ENCODE measurements around the gene TMEM250. TPM values are rescaled to one million over a fixed set of nuclear protein-coding genes. Genes with fewer than 3 reads are reported as not detected.

TMEM250 gene
- polyA plus RNA-seq, 2 donors = 13.6 to 25.7 TPM

DNA sequence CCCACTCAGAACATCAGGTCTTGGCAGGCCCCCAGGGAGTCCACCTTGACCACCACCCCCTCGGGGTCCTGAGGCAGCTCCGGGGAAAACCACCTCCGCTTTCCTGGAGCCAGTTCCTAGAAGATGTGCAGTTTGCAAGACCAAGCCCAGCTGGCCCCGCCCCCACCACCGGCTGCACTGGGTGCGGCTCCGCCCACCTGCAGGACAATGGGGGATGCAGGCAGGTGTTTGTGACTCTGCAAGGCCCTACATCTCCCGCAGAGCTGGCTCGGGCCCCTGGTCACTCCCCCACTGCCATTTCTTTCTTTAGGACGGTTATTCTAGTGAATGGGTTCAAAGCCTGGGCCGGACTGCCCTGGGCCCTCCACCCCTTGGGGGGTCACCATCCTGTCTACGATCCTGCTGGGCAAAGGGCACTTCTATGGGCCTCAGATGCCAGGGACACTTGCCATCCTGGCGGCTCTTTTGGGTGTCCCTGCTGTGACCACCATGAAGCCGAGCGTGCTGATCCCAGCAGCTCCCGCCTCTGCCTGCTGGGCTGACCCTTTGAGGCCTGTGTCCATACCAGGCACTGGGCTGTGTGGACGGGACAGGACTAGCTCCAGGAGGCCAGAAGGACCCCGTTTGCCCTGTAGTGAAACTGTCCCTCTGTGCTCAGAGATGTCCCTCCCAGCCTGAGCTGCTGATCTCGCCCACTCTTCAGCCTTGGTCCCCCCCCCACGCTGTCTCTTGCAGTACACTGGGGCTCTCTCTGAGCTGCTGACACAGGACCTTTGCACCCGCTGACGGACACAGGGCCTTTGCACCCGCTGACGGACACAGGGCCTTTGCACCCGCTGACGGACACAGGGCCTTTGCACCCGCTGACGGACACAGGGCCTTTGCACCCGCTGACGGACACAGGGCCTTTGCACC, 17.7 kb downstream of the TMEM250 start:
- WGBS, 2 donors = 61 to 63% methylated on average over 26 of the region's 30 CpGs

DNA sequence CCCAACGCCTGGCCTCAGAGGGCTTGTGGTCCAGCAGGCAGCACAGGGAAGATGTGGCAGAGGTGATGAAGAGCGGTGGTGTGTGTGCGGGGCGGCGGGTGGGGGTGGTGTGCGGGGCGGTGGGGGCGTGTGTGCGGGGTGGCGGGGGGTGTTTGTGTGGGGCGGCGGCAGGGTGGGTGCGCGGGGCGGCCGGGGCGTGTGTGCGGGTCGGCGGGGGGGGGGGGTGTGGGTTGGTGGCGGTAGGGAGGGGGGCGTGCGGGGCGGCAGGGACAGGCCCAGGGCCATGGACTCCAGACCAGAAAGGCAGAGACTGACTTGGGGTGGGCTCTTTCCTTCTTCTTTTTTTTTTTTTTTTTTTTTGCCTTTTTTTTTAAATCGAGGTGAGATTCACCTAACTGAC, 19.1 kb downstream of the TMEM250 start:
- no peak overlapping the region for H3K27ac ChIP-seq (ENCODE audit: low read depth in 2 of 2, low read length in 1 of 2)
- 61 to 62% methylated on average over 10 to 25 of the region's 25 CpGs for WGBS, 2 donors

More for the DNA sequence above, 17.7 kb downstream of the TMEM250 start:
- no peak overlapping the region for H3K4me3 ChIP-seq (ENCODE audit: low read depth in 1 of 2, low read length in 2 of 2)
- H3K36me3 ChIP-seq (ENCODE audit: control insufficient read depth in 2 of 2, insufficient read depth in 2 of 2, low read length in 1 of 2) = no peaks in the 10 kb centered on the region
- H3K4me1 ChIP-seq (ENCODE audit: control insufficient read depth in 2 of 2, insufficient read depth in 2 of 2, low read length in 1 of 2) = peaks cover 6 to 21% of the 10 kb centered on the region in 2 donors
- peaks cover 0 to 3% of the 10 kb centered on the region in 2 donors for H3K9me3 ChIP-seq (ENCODE audit: control insufficient read depth in 2 of 2, insufficient read depth in 1 of 2, low read depth in 1 of 2, low read length in 1 of 2)
- no peaks in the 10 kb centered on the region for H3K27me3 ChIP-seq (ENCODE audit: control insufficient read depth in 1 of 2, insufficient read depth in 2 of 2, low read length in 2 of 2)
- H3K27ac ChIP-seq (ENCODE audit: low read depth in 2 of 2, low read length in 1 of 2) = no peak overlapping the region

GRCh38 chr9:136098844-136099243, 19.8 kb downstream of the TMEM250 start:
- Histone ChIP-seq H3K27ac (ENCODE audit: low read depth in 2 of 2, low read length in 1 of 2) (no peak overlapping the region), H3K27me3 (ENCODE audit: control insufficient read depth in 1 of 2, insufficient read depth in 2 of 2, low read length in 2 of 2) (no peaks in the 10 kb centered on the region), H3K4me1 (ENCODE audit: control insufficient read depth in 2 of 2, insufficient read depth in 2 of 2, low read length in 1 of 2) (peaks cover 3 to 18% of the 10 kb centered on the region in 2 donors), H3K36me3 (ENCODE audit: control insufficient read depth in 2 of 2, insufficient read depth in 2 of 2, low read length in 1 of 2) (no peaks in the 10 kb centered on the region), H3K9me3 (ENCODE audit: control insufficient read depth in 2 of 2, insufficient read depth in 1 of 2, low read depth in 1 of 2, low read length in 1 of 2) (no peaks in the 10 kb centered on the region), H3K4me3 (ENCODE audit: low read depth in 1 of 2, low read length in 2 of 2) (no peak overlapping the region)
- WGBS, 2 donors = 51 to 64% methylated on average over 14 of the region's 14 CpGs

More for the DNA sequence above, 19.1 kb downstream of the TMEM250 start:
- Histone ChIP-seq H3K4me3 (ENCODE audit: low read depth in 1 of 2, low read length in 2 of 2) (no peak overlapping the region), H3K4me1 (ENCODE audit: control insufficient read depth in 2 of 2, insufficient read depth in 2 of 2, low read length in 1 of 2) (peaks cover 3 to 16% of the 10 kb centered on the region in 2 donors), H3K27me3 (ENCODE audit: control insufficient read depth in 1 of 2, insufficient read depth in 2 of 2, low read length in 2 of 2) (no peaks in the 10 kb centered on the region), H3K9me3 (ENCODE audit: control insufficient read depth in 2 of 2, insufficient read depth in 1 of 2, low read depth in 1 of 2, low read length in 1 of 2) (no peaks in the 10 kb centered on the region), H3K36me3 (ENCODE audit: control insufficient read depth in 2 of 2, insufficient read depth in 2 of 2, low read length in 1 of 2) (no peaks in the 10 kb centered on the region)

GRCh38 chr9:136098210-136098609, 20.5 kb downstream of the TMEM250 start:
- Histone ChIP-seq H3K27me3 (ENCODE audit: control insufficient read depth in 1 of 2, insufficient read depth in 2 of 2, low read length in 2 of 2) (no peaks in the 10 kb centered on the region), H3K9me3 (ENCODE audit: control insufficient read depth in 2 of 2, insufficient read depth in 1 of 2, low read depth in 1 of 2, low read length in 1 of 2) (no peaks in the 10 kb centered on the region), H3K27ac (ENCODE audit: low read depth in 2 of 2, low read length in 1 of 2) (no peak overlapping the region), H3K36me3 (ENCODE audit: control insufficient read depth in 2 of 2, insufficient read depth in 2 of 2, low read length in 1 of 2) (no peaks in the 10 kb centered on the region), H3K4me3 (ENCODE audit: low read depth in 1 of 2, low read length in 2 of 2) (no peak overlapping the region), H3K4me1 (ENCODE audit: control insufficient read depth in 2 of 2, insufficient read depth in 2 of 2, low read length in 1 of 2) (peaks cover 7 to 20% of the 10 kb centered on the region in 2 donors)
- 81 to 85% methylated on average over 11 of the region's 11 CpGs for WGBS, 2 donors

DNA sequence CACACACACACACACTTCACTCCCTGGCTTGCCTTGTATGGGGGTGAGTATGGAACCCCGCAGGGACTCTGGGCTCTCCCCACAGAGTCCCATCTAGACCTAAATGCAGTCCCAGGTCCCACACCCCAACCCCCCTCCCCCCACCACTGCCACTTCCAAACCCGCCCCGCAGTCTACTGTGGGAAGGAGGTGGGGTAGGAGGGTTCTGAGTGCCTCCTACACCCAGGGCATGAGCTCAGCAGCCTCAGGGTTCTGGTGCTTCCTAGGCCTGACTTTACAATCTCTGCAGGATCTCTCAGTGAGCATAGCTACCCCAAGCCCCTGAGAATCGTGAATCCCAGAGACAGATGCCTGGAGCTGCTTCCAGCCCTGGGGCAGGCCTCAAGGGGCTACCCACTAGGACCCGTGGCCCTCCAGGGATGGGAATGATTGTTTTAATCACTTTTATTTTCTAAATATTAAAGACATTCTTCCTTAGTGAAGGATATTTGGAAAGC, 22.1 kb downstream of the TMEM250 start:
- WGBS, 2 donors = 73 to 92% methylated on average over 5 of the region's 5 CpGs

DNA sequence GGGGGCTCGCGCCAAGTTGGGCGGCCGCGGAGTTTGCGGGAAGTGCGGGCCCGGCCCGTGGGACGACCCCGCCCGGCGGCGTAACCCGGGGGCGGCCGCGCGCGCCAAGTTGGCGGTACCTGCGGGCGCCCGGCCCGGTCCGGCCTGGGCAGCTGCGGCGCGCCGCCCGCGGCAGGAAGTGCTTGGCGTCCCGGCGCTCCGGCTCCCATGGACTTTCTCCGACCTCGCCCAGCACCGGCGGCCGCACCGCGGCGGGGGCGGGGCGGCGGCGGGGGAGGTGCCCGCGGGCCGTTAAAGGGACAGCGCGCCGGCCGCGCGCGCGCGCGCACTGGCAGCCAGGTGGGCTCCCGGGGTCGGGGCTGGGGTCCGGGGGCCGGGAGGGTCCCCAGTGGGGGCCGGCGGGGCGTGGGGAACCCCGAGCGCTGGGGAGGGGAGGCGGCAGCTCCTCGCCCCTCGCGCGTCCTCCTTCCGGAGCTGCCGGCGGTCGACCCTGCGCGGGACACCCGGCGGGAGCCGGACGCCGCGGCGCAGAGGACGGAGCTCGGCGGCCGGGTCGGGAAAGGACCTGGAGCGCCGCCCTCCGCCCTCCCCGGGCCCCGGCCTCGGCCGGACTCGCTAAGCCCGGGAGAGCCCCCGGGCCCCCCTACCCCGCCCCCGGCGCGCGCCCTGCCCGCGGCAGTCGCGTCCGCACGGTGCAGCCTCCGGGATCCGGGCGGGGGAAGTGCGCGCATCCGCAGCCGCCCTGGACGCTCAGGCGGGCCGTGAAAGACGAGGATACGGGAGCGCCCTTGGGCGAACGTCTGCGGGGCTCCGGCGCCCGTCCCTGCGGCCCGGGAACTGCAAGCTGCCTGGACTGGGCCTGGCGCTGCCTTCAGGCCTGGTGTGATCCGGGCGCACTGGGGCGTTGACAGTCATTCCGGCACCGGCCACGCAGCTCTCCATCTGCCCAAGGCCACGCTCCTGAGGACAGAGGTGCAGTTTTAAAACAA, 23.3 kb downstream of the TMEM250 start, which contains the start of gene NACC2:
Gene NACC2, minus strand, starts transcription at position 220 of the 989 bp plus-strand sequence. CDS start 44,768 bp downstream, outside the sequence.
- peaks cover 0 to 6% of the 10 kb centered on the region in 2 donors for H3K36me3 ChIP-seq (ENCODE audit: control insufficient read depth in 2 of 2, insufficient read depth in 2 of 2, low read length in 1 of 2)
- H3K9me3 ChIP-seq (ENCODE audit: control insufficient read depth in 2 of 2, insufficient read depth in 1 of 2, low read depth in 1 of 2, low read length in 1 of 2) = no peaks in the 10 kb centered on the region
- H3K4me1 ChIP-seq (ENCODE audit: control insufficient read depth in 2 of 2, insufficient read depth in 2 of 2, low read length in 1 of 2) = peaks cover 9 to 34% of the 10 kb centered on the region in 2 donors
- H3K27me3 ChIP-seq (ENCODE audit: control insufficient read depth in 1 of 2, insufficient read depth in 2 of 2, low read length in 2 of 2) = no peaks in the 10 kb centered on the region
- H3K27ac ChIP-seq (ENCODE audit: low read depth in 2 of 2, low read length in 1 of 2) = peak within 1 kb of the TSS; percentile 85 to 93
- H3K4me3 ChIP-seq (ENCODE audit: low read depth in 1 of 2, low read length in 2 of 2) = peak within 1 kb of the TSS; percentile 76 to 78
- 1% methylated on average over 41 to 143 of the region's 143 CpGs for WGBS, 2 donors

More for the DNA sequence above, 22.1 kb downstream of the TMEM250 start:
- Histone ChIP-seq H3K27ac (ENCODE audit: low read depth in 2 of 2, low read length in 1 of 2) (no peak overlapping the region), H3K27me3 (ENCODE audit: control insufficient read depth in 1 of 2, insufficient read depth in 2 of 2, low read length in 2 of 2) (no peaks in the 10 kb centered on the region), H3K36me3 (ENCODE audit: control insufficient read depth in 2 of 2, insufficient read depth in 2 of 2, low read length in 1 of 2) (peaks cover 0 to 6% of the 10 kb centered on the region in 2 donors), H3K9me3 (ENCODE audit: control insufficient read depth in 2 of 2, insufficient read depth in 1 of 2, low read depth in 1 of 2, low read length in 1 of 2) (no peaks in the 10 kb centered on the region), H3K4me1 (ENCODE audit: control insufficient read depth in 2 of 2, insufficient read depth in 2 of 2, low read length in 1 of 2) (peaks cover 9 to 29% of the 10 kb centered on the region in 2 donors), H3K4me3 (ENCODE audit: low read depth in 1 of 2, low read length in 2 of 2) (no peak overlapping the region)

DNA sequence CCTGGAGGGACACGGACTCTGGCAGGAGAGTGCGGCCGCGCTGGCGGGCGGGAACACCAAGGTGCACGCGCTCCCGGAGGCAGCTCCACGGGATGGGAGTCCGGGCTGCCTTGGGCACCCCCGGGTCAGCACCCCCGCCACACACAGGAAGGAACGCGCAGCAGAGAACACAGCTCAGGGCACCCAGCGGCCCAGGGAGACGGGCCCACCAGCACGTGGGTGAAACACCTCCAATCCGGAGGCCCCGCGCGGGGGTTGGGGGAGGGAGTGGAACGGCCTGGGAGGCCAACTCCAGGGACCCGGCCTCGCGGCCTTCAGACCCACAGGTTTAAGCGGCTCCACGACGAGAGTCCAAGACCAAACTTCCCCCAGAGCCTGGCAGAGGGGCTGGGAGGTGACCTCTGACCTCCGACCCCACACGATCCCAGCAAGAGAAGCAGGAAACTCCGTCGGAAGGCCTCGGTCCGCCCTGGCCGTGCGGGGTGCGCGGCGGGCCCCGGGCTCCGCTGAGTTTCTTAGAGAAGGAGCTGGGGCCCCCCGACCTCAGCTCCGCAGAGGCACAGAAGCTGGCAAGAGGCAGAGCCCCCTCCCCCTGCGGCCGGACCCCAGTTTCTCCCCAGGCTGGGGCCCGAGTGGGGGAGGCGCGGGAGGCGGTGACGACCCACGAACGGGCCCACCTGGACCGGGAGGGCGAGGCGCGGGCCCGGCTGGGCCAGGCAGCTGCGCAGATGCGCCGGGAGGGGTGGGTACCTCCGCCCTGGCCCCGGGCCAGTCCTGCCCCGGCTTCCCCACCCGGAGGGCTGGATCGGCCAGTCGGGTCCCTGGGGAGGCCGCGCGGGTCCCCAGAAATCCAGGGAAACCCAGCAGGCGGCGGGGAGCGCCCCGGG, 24.4 kb downstream of the TMEM250 start:
- no peaks in the 10 kb centered on the region for H3K9me3 ChIP-seq (ENCODE audit: control insufficient read depth in 2 of 2, insufficient read depth in 1 of 2, low read depth in 1 of 2, low read length in 1 of 2)
- H3K36me3 ChIP-seq (ENCODE audit: control insufficient read depth in 2 of 2, insufficient read depth in 2 of 2, low read length in 1 of 2) = peaks cover 0 to 6% of the 10 kb centered on the region in 2 donors
- peaks cover 9 to 34% of the 10 kb centered on the region in 2 donors for H3K4me1 ChIP-seq (ENCODE audit: control insufficient read depth in 2 of 2, insufficient read depth in 2 of 2, low read length in 1 of 2)
- no peaks in the 10 kb centered on the region for H3K27me3 ChIP-seq (ENCODE audit: control insufficient read depth in 1 of 2, insufficient read depth in 2 of 2, low read length in 2 of 2)
- WGBS, 2 donors = 3 to 6% methylated on average over 61 to 74 of the region's 74 CpGs
- H3K27ac ChIP-seq (ENCODE audit: low read depth in 2 of 2, low read length in 1 of 2) = peak overlapping the region; percentile 85 to 93
- peak overlapping the region; percentile 76 to 78 for H3K4me3 ChIP-seq (ENCODE audit: low read depth in 1 of 2, low read length in 2 of 2)

DNA sequence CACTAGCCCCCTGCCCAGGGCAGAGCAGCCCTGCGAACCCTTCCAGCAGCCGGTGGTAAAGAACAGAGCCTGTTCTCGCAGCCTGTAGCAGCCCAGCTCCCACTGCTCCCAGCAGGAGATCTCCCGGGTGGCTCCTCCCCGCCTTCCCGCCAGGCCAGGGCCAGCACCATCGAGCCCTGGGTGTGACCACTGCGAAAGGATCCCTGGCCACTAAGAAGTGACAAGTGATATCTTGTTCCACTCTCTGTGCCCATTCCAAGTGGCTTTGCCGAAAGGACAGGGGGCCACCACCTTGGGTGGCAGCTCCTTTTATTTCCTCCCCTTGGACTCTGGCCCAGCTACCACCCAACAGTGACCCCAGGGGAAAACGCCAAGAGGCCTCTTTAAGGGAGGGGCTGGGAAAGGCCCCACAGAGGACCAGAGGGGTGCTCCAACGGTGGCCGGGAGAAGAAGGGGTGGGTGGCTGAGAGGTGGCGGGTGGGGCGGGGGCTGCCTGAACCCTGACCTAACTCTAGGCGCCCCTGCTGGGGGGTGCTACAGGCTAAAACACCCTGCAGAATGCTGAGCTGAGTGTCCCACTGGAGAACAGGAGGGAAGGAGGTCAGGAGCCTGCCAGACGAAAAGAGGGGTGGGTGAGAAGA, 25.2 kb downstream of the TMEM250 start:
- Histone ChIP-seq H3K9me3 (ENCODE audit: control insufficient read depth in 2 of 2, insufficient read depth in 1 of 2, low read depth in 1 of 2, low read length in 1 of 2) (no peaks in the 10 kb centered on the region), H3K27me3 (ENCODE audit: control insufficient read depth in 1 of 2, insufficient read depth in 2 of 2, low read length in 2 of 2) (no peaks in the 10 kb centered on the region), H3K4me1 (ENCODE audit: control insufficient read depth in 2 of 2, insufficient read depth in 2 of 2, low read length in 1 of 2) (peaks cover 11 to 29% of the 10 kb centered on the region in 2 donors), H3K4me3 (ENCODE audit: low read depth in 1 of 2, low read length in 2 of 2) (peak overlapping the region; percentile 76 to 78), H3K36me3 (ENCODE audit: control insufficient read depth in 2 of 2, insufficient read depth in 2 of 2, low read length in 1 of 2) (peaks cover 0 to 6% of the 10 kb centered on the region in 2 donors), H3K27ac (ENCODE audit: low read depth in 2 of 2, low read length in 1 of 2) (peak overlapping the region; percentile 85 to 93)
- 32 to 43% methylated on average over 16 of the region's 16 CpGs for WGBS, 2 donors
